ENCODE measurements around the gene XAGE3.

The XAGE3 gene

GRCh38 chrX:52839137-52839536, 28.7 kb downstream of the XAGE3 start:
- DNase-seq: no peak

GRCh38 chrX:52830551-52830950, 37.3 kb downstream of the XAGE3 start:
- DNase-seq: no peak

- no peak for DNase-seq
Measured at GRCh38 chrX:52824608-52825007, 43.3 kb downstream of the XAGE3 start.

- no peak for DNase-seq
Measured at GRCh38 chrX:52821079-52821760, 46.7 kb downstream of the XAGE3 start.

GRCh38 chrX:52819788-52820187, 48.1 kb downstream of the XAGE3 start:
- no peak for DNase-seq

Measured in DMS153 (cell line).